K562 (cell line): ENCODE results near the gene ANKLE2. TPM values are rescaled to one million over a fixed set of nuclear protein-coding genes. Genes with fewer than 3 reads are reported as not detected.

ENCODE experiments used
- CCNT2 ChIP-seq: IDR thresholded peaks from 2 replicates; pipeline ENCODE4 v1.6.1; 2011; ENCODE audit warnings: borderline replicate concordance, low read depth, mild to moderate bottlenecking, moderate library complexity, mixed read lengths, low read length; ENCODE audit not compliant: insufficient read length; ENCODE audit errors: extremely low read depth
- CTBP1 ChIP-seq: fragments of 450-650 bp; IDR thresholded peaks from 2 replicates; pipeline ENCODE4 v1.6.1; 2016; ENCODE audit warnings: borderline replicate concordance
- MYBL2 ChIP-seq, 2 experiments: fragments of 450-650 bp in 1 of 2; sonication (generic) in 1 of 2; formaldehyde crosslinking in 1 of 2; IDR thresholded peaks; 2 replicates each; pipeline versions ENCODE4 v1.6.1 to v1.8.1; 2017 to 2022; ENCODE audit warnings: borderline replicate concordance in 1 of 2, inconsistent platforms in 1 of 2, low read depth in 1 of 2, mild to moderate bottlenecking in 1 of 2, missing genetic modification reagents in 1 of 2, moderate library complexity in 1 of 2
- RBM14 ChIP-seq: fragments of 200-400 bp; formaldehyde crosslinking; IDR thresholded peaks from 2 replicates; pipeline ENCODE4 v1.6.1; 2018; ENCODE audit warnings: low read depth, mild to moderate bottlenecking, low read length, moderate library complexity, borderline replicate concordance; ENCODE audit not compliant: insufficient read depth
- SIN3B ChIP-seq: fragments of 450-650 bp; IDR thresholded peaks from 2 replicates; pipeline ENCODE4 v1.6.1; 2017; ENCODE audit warnings: low read depth, mild to moderate bottlenecking, moderate library complexity
- SNAPC5 ChIP-seq: fragments of 250-450 bp; sonication (Bioruptor Pico); IDR thresholded peaks from 2 replicates; pipeline ENCODE4 v1.8.0; 2021; ENCODE audit warnings: moderate library complexity, mild to moderate bottlenecking, inconsistent platforms
- SRF ChIP-seq, 2 experiments: fragments of 250-450, 450-650 bp in 1 of 2; sonication (Bioruptor Pico) in 1 of 2; sonication (generic) in 1 of 2; formaldehyde crosslinking; IDR thresholded peaks; 2 replicates each; pipeline versions ENCODE4 v1.5.0 to v1.5.1; 2020 to 2022; ENCODE audit warnings: mild to moderate bottlenecking in 1 of 2, missing genetic modification reagents in 1 of 2
- STAT5B ChIP-seq: fragments of 250-450 bp; sonication (Bioruptor Pico); IDR thresholded peaks from 2 replicates; pipeline ENCODE4 v1.8.0; 2021; ENCODE audit warnings: mild to moderate bottlenecking, inconsistent platforms
- STAT6 ChIP-seq: sonication (generic); formaldehyde crosslinking; IDR thresholded peaks from 2 replicates; pipeline ENCODE4 v1.8.1; 2023; ENCODE audit warnings: mild to moderate bottlenecking, missing genetic modification reagents
- polyA plus RNA-seq, 8 experiments: library from polyadenylated mRNA; depleted of rRNA in 4 of 8; stranded (reverse) in 5 of 8; unstranded in 3 of 8; fragments of >200 nt; fragmentation: Nextera tagmentation in 2 of 8; fragmentation: Illumina TruSeq in 1 of 8; extraction: Ambion mirVana in 2 of 8; extraction: Trizol in 1 of 8; gene quantifications; 2 replicates each; pipeline versions ENCODE4 v1.2.1 to v1.2.3, GENCODE V29; 2011 to 2014; ENCODE audit warnings: inconsistent platforms in 1 of 8, missing spikeins in 1 of 8
- total RNA-seq, 7 experiments: library from RNA; depleted of rRNA in 6 of 7; stranded (reverse); fragments of >200 nt in 6 of 7; fragmentation: Illumina TruSeq in 2 of 7; extraction: Trizol in 2 of 7; gene quantifications; 2 replicates each; pipeline versions ENCODE4 v1.2.1 to v1.2.3, GENCODE V29; 2011 to 2021; ENCODE audit warnings: low replicate concordance in 1 of 7
- TF ChIP-seq, protein P1 (sequence below), 2 experiments: fragments of 450-650 bp; formaldehyde crosslinking in 1 of 2; IDR thresholded peaks; 2 replicates each; pipeline versions ENCODE4 v1.4.0 to v1.6.1; 2014 to 2020; ENCODE audit warnings: mild to moderate bottlenecking in 2 of 2, borderline replicate concordance in 1 of 2, low read depth in 1 of 2

ANKLE2 gene
- total and polyA plus RNA-seq, 9 of the 15 experiments (the other 6 are each of a cell fraction or from before 2014, with no cell fraction given) = 3.2 to 57.7 (median 45.6) TPM

DNA sequence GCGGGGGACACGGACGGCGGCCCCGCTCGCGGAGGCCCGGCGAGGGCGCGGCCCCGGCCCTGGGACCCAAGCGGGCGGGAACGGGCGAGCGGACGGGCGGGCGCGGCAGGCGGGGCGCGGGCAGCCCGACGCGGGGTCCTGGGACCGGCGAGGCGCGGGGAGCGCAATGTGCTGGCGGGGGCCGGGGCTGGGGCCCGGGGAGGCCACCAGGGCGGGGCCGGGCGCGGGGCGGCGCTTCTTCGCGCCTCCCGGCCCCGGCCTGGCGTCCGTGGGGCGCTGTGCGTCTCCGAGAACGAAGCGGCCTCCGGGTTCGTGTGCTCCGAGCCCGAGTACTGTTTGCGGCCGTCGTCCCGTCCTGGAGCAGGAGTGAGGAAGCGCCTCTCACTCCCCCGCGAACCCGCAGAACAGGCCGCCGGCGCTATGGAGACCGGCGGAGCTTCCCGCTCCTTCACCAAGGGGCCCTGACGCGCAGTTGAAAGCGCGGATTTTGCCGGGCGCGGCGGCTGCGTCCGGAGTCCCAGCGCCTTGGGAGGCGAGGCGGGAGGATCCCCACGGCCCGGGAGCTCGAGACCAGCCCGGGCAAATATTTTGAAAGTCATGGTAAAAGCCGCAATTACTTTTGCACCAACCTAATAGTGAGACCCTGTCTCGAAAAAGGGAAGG is 420 bp upstream of the ANKLE2 start (continued):
- TF ChIP-seq, protein P1, sequence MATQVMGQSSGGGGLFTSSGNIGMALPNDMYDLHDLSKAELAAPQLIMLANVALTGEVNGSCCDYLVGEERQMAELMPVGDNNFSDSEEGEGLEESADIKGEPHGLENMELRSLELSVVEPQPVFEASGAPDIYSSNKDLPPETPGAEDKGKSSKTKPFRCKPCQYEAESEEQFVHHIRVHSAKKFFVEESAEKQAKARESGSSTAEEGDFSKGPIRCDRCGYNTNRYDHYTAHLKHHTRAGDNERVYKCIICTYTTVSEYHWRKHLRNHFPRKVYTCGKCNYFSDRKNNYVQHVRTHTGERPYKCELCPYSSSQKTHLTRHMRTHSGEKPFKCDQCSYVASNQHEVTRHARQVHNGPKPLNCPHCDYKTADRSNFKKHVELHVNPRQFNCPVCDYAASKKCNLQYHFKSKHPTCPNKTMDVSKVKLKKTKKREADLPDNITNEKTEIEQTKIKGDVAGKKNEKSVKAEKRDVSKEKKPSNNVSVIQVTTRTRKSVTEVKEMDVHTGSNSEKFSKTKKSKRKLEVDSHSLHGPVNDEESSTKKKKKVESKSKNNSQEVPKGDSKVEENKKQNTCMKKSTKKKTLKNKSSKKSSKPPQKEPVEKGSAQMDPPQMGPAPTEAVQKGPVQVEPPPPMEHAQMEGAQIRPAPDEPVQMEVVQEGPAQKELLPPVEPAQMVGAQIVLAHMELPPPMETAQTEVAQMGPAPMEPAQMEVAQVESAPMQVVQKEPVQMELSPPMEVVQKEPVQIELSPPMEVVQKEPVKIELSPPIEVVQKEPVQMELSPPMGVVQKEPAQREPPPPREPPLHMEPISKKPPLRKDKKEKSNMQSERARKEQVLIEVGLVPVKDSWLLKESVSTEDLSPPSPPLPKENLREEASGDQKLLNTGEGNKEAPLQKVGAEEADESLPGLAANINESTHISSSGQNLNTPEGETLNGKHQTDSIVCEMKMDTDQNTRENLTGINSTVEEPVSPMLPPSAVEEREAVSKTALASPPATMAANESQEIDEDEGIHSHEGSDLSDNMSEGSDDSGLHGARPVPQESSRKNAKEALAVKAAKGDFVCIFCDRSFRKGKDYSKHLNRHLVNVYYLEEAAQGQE (IDR thresholded peaks at IDR 0.05; ENCODE audit: borderline replicate concordance) = peak; percentile 3; the same call in 1 of the 2 replicates
- TF ChIP-seq, protein P1 (CRISPR knock-in tag; IDR thresholded peaks at IDR 0.05; ENCODE audit: low read depth) = no peak
- peak; percentile 67 for TF ChIP-seq CCNT2
- TF ChIP-seq SIN3B = no peak
- TF ChIP-seq SNAPC5 (CRISPR knock-in tag) = no peak
- peak; percentile 84 for TF ChIP-seq CTBP1
- TF ChIP-seq MYBL2 (IDR thresholded peaks at IDR 0.05; ENCODE audit: low read depth) = no peak
- no peak for TF ChIP-seq MYBL2 (CRISPR knock-in tag; IDR thresholded peaks at IDR 0.05; ENCODE audit: borderline replicate concordance)
- TF ChIP-seq RBM14 = 0 out of 2 replicates have a peak, but pooled peaks have one; percentile 65
- TF ChIP-seq SRF (CRISPR knock-in tag; IDR thresholded peaks at IDR 0.05) = 0 out of 4 replicates have a peak, but pooled peaks of 1 of the 2 experiments have one; percentile 26
- TF ChIP-seq STAT6 (CRISPR knock-in tag) = peak; percentile 54; the same call in 1 of the 2 replicates
- no peak for TF ChIP-seq STAT5B (CRISPR knock-in tag)
